Right hindlimb (tissue), 1 donor: ENCODE results near the gene MTOR.
"Not testable (repeated sequence)": the region's sequence is repeated elsewhere in the genome, so short reads cannot be mapped to it uniquely, and the experiment has no call there.

Experiments
- DNase-seq: peaks from one replicate; pipeline ENCODE4 v3.0.0-alpha.2; 2018

MTOR gene

DNA sequence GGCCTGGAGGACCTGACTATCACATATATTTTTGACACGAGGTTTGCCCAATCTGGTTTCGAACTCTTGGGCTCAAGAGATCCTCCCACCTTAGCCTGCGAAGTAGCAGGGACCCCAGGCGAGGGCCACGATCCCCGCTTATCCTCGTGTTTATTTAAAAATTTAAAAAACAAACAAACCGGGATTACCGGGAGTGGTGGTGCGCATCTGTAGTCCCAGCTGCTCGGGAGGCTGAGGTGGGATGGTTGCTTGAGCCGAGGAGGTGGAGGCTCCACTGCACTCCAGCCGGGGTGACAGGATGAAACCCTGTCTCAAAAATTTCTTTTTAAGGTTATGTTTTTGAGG is 162.2 kb downstream of the MTOR start:
- no peak for DNase-seq

DNA sequence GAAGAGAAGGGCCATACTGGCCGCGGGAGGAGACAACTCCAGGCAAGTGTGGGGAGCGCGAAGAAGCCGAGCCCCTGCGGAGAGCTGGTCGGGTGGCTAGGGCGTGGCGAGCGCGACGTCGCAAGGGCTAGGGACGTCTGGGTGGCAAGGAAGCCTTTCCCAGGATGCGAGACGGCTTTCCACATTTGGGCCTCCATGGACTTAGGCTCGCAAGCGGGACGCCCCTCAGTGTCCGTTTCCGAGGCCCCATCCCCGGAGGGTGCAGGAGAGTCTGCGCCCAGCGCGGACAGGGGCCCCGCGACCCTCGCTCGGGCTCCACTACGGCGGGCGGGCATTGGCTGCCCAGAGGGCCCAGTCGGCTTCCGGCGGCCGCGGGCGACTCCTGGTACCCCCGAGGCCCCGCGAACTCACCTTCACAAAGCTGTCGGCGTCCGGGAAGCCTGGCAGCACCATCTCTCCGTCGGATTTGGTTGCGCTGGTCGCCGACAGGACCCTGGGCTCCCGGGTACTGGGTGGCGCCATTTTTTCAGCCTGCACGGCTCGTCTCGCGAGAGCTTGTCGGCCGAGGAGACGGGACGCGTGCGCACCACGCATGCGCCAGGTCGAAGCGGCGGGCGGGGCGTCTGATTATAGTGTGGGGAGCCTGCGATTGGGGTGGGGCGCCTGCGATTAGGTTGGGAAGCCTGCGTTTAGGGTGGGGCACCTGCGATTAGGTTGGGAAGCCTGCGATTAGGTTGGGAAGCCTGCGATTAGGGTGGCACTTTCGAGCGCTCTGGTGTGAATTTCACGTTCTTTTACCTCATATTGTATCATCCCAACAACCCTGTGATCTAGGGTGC is 162.8 kb downstream of the MTOR start, which contains the start of gene EXOSC10:
Gene EXOSC10 (minus strand): TSS at position 560 of the 839 bp plus-strand sequence. CDS start 38 bp downstream, at position 522.
- DNase-seq, result peak; percentile 94

DNA sequence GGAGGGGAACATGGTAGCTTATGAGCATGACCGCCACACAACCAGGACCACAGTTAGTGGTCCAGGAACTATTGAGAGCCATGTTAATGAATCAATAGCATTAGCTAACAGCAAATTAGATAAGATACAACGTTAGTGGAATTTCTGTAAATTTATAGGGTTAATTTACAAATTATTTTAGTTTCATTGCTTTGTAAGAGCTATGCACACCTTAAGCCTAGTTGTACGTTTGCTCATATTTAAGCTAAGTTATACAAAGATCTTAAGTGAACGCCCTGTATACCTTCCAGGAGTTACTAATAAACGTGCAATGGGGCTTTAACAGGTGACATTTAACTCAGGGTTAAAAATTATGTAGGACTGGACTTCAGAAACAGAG is 163.4 kb downstream of the MTOR start:
- DNase-seq, result no peak

DNA sequence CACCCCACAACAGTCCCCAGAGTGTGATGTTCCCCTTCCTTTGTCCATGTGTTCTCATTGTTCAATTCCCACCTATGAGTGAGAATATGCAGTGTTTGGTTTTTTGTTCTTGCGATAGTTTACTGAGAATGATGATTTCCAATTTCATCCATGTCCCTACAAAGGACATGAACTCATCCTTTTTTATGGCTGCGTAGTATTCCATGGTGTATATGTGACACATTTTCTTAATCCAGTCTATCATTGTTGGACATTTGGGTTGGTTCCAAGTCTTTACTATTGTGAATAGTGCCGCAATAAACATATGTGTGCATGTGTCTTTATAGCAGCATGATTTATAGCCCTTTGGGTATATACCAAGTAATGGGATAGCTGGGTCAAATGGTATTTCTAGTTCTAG is 178.6 kb downstream of the MTOR start:
- DNase-seq, result not testable (repeated sequence)

DNA sequence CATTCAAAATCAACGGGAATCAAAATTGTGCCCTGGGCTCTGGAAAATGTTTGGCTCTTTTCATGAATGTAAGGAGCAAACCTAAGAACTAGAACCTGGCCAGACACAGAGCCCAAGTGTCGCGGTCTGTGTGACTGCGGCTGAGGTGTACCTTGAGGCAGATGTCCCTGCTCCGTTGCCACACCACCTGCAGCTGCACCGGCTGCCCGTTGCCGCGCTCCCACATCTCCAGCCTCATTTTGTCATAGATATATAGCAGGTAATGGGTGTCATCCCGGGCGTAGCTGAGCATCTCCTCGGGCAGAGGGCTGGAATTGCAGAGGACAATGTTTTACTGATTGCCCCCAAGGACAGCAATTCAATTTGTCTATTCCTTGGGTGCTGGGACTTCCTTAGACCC is 181.4 kb downstream of the MTOR start:
- DNase-seq, result no peak

DNA sequence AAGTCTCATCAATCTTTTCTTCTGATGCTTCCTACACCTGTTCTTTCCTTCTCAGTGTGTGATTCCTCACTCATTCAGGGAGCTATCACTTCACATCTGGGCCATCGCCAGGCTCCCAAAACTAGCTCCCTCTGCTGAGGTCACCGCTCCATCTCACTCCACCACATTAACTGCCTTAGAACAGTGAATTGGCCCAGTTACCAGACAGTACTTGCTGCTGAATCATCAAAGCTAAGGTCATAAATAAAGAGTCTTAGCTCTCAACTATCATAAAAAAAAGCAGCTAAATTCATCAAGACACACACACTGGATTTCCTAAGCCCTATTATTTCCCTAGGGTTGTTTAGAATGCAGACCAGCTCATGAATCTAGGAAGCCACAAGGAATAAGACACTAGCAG is 183.7 kb downstream of the MTOR start:
- DNase-seq, result no peak

DNA sequence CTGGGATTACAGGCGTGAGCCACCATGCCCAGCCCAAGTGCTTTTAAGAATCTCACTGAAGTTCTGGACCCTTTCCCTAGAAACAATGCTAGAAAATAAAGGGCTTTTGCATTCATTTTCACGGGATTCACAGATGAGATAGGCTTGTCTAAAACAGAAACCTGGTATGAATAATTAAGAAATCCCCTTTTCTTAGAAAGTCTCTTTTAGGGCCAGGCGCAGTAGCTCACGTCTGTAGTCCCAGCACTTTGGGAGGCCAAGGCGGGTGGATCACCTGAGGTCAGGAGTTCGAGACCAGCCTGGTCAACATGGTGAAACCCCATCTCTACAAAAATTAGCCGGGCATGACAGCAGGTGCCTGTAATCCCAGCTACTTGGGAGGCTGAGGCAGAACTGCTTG is 189.0 kb downstream of the MTOR start:
- DNase-seq, result not testable (repeated sequence)

DNA sequence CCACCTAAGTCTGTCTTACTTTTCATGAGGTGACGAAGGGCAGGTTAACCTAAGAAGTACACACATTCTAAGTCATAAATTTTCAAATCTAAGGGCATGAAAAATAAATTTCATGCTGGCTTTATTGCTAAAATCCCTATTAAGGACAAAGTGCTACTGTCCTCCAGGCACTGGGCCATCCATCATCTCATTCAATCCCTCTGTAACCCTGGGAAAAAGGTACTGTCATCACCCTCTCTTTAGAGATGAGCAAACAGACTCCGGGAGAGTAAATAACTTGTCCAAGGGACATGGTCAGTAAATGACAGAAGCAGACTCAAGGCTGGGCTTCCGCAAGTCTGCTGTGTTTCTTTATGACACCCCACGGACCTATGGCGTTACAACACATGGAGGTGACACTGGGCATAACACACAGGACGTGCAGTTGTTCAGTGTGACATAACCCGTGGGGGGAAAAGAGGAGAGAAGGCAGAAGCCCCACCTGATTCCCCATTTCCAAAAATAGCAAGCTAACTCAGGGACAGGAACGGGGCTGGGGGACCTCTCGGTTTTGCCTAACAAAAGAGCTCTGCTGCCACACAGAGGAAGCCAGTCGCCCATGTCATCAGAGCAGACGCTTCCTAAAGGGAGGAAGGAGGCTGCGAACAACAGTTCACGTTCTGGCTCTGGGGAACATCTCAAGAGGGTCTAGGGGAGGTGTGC is 190.0 kb downstream of the MTOR start:
- no peak for DNase-seq

DNA sequence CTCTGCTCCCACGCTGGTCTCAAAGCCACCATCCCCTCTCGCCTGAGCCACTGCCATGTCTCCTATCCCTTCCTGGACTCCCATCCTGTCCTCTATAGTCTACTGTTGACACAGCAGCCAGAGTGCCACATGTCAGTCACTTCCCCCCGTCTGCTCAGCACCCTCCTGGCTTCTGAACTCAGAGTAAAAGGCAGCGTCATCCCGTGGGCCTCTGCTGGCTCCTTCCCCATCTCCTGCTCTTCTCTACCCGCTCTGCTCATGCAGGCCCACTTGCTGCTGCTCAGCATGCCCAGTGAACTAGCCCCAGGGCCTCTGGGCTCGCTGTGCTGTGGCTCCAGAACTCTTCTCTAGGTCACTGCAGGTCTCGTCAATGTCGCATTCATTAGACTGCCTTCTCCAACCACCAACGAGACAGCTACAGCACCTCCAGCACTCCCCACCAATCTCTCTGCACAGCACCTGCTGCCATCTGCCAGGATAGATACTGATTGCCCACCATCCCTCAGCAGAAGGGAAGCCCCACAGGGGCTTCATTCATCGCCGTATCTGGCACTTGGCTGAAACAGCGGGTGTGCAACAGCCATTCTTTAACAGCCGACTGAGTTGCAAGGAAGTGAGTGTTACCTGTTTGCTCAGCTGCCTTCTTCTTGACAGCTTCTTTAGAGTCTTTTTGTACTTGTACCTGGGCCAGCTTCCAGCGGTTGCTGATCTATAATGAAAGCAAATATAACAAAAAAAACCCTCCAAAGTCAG is 190.7 kb downstream of the MTOR start:
- DNase-seq, result no peak

DNA sequence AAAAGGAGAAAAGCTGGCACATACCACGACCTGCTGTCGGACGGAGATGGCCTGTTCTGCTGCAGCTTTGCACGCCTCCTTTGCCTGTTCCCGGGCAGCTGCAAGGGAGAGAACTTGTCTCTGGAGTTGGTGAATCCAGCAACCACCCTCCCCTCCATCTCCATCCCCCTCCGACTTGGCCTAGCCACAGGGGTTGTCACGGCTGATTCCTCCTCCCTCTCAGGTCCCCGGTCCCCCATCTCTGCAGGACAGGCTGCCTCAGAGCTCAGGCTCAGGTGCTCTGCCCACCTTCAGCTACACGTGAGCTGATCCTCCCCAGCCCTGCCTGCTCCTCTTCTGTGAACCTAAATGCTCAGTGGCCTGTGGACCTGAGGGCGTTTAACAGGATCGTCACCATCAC is 191.5 kb downstream of the MTOR start:
- no peak for DNase-seq

DNA sequence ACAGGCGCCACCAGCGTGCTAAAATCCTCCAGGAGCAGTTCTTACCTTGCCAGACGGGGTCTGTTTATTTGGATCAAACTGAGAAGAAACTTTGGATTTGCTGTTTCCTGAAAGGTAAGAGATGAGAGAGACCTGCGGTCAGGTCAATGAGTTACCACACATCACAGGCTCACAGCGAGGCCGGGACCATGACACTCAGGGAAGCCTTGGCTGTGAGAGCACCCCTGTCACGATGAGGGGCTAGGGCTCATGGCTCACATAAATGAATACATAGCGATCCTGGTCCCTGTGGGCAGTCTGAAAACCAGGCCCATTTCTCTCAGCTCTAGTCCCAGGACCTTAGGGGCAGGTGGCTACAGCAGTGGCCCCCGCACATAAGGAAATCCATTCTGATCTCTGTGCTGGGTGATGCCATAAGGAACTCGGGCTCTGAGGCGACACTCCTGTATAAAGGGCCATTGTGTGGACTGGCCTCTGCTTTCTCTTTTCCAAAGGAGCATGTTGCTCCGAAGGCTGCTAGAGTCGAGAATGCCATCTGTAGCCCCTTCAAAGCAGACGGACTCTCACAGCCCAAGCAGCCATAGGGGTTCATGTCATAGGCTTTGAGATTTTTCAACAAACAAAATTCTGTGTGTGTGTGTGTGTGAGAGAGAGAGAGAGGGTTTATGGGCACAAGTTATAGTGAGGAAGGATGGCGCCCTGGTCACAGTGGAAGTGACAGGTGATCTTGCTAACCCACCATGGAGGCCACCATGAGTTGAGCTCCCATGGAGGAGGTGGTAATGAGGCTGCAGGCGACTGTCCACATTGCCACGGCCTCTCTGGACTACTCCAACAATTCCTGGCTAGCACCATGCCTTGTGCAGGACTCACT is 193.5 kb downstream of the MTOR start:
- no peak for DNase-seq

DNA sequence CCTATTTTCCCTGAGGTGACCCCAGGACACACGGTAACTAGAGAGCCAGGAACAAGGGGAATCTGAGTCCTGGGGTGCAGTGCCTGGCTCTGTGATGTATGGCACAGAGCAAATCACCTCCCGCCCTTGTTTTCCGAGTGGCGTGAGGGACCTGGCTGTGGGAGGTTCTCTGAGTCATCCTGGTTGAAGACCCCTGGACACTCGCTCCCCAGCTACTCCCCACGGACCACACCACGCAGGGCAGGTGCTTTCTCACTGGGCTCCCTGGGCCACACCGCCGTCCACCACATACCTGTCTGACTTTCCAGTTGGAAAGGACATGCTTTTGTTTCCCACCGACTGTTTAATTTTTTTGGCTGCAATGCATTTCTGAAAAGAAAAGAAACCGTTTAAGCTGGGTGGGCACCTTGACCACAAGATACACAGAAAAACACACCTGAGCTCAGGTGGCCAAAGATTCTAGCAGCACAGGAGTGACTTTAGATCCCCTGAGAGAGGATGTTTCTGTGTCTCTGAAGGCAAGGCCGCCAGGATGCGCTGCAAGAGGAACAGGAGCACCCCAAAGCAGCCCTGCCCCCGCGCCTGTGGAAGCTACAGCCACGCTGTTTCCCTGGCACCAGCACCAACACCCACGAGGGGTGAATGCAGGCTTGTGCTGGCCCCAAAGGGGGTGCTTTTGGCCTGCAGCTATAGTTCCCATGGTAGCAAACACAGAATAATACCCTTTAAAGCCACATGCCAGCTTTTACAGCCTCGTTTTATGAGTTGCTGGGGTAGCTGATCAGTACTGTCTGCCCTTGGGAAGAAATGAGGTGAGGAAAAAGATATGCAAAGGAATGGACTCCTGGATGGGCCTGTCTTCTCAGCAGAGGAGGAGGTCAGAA is 194.4 kb downstream of the MTOR start:
- DNase-seq, result no peak

DNA sequence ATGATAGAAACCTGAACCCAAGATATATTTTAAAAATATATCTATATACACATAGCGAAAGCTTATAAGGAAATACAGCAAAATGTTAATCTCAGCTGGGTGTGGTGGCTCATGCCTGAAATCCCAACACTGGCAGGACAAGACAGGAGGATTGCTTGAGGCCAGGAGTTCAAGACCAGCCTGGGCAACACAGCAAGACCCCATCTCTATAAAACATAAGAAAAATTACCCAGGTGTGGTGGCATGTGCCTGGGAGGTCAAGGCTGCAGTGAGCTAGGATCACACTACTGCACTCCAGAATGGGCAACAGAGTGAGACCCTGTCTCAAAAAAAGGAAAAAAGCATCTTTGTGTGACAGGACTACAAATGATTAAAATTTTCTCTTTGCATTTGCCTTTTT is 196.6 kb downstream of the MTOR start:
- DNase-seq, result no peak

DNA sequence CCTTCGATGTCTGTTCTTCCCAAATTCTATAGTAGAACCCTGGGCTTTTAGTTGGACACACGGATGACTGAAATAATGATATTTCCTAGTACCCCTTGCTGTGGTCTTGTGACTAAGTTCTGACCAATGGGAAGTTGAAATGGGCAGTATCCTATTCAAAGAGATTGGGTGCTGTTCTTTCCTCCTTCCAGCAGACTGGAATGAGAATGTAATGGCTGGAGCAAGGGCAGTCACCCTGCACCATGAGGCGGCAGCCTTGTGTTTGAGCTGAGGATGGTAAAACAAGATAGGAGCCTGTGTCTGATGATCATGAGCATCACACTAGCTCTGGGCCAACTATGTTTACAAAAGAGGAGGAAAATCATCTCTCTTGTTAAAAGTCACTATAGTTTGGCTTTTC is 197.4 kb downstream of the MTOR start:
- no peak for DNase-seq

DNA sequence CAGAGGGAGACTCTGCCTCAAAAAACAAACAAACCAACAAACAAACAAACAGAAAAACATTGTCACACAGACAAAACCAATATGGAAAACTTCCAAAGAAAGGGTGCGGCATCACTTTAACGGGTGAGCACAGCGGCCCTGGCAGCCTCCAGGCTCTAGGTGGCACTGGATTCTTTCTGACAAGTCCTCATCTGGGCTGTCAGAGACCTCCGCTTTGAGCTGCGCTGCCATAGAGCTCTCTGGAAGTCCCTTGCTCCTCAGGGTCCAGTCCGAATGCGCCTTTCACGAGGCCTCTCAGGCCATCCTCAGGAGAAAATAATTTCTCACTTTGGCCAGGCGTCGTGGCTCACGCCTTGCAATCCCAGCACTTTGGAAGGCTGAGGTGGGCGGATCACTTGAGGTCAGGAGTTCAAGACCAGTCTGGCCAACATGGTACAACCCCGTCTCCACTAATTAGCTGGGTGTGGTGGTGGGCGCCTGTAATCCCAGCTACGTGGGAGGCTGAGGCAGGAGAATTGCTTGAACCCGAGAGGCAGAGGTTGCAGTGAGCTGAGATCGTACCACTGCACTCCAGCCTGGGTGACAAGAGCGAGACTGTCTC is 198.3 kb downstream of the MTOR start:
- not testable (repeated sequence) for DNase-seq

DNA sequence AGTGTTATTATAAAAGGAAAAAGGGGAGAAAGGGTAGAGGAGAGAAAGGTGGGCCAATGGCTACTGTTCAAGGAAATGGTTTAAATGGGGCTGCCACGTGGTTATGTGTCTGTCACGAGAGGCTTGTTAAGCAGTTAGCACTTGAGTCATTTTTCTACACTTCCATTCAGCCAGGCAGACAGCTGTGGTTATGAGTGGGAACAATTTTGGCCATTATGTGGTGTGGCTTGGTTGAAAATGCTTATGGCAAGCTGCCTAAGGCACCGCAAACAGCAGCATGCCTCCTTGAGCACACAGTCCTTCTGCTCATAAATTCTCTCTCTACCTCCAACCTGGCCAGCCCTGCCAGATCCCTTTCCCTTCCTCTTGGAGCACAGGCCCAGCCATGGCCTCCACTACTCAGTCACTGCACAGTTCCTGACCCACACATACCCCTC is 199.4 kb downstream of the MTOR start:
- no peak for DNase-seq

DNA sequence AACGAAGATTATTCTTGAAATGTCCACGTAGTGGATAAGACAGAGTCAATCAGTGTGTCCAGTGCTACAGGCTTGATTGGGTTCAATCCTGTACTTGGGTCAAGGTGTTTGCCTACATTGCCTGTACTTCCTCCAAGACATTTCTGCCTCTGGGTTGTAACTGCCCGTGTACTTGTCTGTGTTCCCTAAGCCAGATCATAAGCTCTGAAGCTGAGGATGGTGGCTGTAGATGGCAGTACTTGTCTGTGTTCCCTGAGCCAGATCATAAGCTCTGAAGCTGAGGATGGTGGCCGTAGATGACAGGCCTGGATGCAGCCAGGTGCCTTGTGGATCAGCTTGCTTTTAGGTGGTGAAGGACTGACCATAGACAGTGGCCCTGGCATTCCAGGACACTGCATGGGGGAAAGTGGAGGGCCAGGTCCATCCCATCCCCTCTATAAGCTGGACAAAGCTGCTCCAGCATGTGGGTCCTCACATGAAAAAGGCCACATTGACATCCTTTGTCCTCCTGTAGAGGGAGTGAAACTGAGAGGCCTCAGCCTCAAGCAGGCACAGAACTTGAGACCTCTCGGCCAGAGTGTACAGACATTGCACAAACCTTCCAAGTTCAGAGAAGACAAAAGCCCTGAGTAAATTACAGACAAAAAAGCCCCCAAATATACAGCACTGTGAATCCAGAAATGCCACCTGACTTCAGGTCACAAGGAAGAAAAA is 200.5 kb downstream of the MTOR start:
- no peak for DNase-seq

DNA sequence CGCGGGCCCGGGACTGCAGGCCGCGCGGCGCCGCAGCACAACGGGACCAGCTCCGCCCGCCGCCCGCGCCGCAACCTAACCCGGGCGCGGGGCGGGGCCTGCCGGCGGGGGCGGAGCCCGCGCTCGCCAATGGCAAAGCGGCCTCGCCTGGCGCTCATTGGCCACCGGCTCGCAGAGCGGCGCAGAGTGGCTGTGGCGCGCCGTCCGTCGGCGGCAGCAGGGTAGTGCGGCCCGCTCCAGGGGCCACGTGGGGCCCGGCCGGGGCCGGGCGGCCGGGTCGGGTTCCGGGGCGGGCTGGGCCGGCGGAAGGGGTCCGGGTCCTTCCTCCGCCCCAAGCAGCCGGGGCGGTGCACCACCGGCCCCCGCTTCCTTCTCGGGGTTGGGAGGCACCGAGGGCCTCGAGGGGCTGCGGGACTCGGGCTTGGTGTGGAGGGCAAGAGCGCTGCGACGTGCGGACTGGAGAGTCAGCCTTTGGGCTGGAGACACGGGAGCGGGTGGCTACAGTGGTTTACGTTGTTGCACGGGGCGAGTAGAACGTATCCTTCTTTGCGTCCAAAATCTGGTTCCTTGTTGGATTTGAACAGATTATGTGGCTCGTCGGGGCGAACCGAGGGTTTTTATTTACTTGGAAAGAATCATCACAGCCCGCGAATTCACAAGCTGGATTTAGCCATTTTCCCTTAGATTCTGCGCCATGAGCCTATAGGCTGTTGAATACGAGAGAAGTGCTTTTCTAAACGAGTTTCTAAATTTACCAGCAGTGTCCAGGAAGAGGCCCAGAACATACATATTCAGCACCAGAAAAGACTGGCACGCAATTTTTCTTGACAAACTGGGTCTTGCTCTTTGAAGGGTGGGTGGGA is 202.2 kb downstream of the MTOR start, which contains the start of gene SRM:
Gene SRM (minus strand): TSS at position 51 of the 863 bp plus-strand sequence. CDS start 75 bp downstream, outside the sequence.
- peak; percentile 94 for DNase-seq
